ENCODE results near the gene ZC3H12A.
A peak's percentile ranks its signal among the peaks of the same experiment; 100 is the strongest.

DNA sequence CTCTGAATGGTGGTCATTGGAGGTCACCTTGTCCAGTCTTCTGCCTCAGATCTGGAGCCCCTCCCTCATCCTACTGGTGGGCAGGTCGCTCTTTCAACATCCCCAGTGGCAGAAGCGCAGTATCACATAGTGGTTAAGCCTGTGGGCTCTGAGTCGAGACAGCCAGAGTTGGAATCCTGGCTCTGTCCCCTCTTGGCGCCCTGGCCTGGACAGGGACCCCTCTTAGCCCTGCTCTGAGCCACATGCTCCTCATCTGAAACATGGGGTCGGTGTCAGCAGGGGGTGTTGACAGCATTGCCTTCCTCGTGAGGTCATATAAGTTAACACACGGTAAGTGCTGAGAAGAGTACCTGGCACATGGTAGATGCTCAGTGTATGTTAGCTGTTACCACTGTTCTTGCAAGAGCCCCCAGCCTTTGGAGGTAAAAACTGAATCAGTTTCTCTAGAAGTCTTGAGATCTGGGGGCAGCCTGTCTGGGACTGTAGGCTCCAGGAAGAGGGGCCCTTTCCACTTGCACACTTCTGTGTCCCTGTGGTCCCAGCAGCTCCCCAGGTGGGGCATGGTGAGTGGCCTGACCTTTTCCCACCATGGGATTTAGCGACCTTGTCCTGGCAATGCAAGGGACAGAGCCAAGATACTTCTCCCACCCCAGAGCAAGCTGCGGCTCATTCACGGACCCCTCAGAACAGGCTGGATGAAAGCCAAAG, 6.4 kb downstream of the ZC3H12A start:
- TF ChIP-seq, protein P1, sequence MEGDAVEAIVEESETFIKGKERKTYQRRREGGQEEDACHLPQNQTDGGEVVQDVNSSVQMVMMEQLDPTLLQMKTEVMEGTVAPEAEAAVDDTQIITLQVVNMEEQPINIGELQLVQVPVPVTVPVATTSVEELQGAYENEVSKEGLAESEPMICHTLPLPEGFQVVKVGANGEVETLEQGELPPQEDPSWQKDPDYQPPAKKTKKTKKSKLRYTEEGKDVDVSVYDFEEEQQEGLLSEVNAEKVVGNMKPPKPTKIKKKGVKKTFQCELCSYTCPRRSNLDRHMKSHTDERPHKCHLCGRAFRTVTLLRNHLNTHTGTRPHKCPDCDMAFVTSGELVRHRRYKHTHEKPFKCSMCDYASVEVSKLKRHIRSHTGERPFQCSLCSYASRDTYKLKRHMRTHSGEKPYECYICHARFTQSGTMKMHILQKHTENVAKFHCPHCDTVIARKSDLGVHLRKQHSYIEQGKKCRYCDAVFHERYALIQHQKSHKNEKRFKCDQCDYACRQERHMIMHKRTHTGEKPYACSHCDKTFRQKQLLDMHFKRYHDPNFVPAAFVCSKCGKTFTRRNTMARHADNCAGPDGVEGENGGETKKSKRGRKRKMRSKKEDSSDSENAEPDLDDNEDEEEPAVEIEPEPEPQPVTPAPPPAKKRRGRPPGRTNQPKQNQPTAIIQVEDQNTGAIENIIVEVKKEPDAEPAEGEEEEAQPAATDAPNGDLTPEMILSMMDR (IDR thresholded peaks at IDR 0.05; ENCODE audit: insufficient read depth, low read length): no peak
- TF ChIP-seq POLR2AphosphoS5 (IDR thresholded peaks at IDR 0.05; ENCODE audit: low read depth): 0 out of 2 replicates have a peak, but pooled peaks have one; percentile 24
